PFSK-1 (cell line): ENCODE results near the gene ARHGEF19.

ENCODE experiments used
- FOXP2 ChIP-seq: optimal IDR thresholded peaks from 2 replicates; pipeline ENCODE3; 2011; ENCODE audit warnings: borderline replicate concordance, control low read depth, inconsistent platforms; ENCODE audit not compliant: insufficient read depth; ENCODE audit errors: extremely low read length, extremely low read depth
- POLR2AphosphoS5 ChIP-seq: IDR thresholded peaks from 2 replicates; pipeline ENCODE4 v1.6.1; 2012; ENCODE audit warnings: low read depth, mild to moderate bottlenecking, control low read depth, low read length, moderate library complexity
- REST ChIP-seq, 2 experiments: IDR thresholded peaks; 2 replicates each; pipeline versions ENCODE4 v1.6.1 to v1.8.0; 2011 to 2012; ENCODE audit warnings: low read depth in 2 of 2, low read length in 2 of 2, control low read depth in 1 of 2, inconsistent platforms in 1 of 2, mild to moderate bottlenecking in 1 of 2, moderate library complexity in 1 of 2; ENCODE audit not compliant: insufficient read depth in 1 of 2
- SIN3A ChIP-seq: IDR thresholded peaks from 2 replicates; pipeline ENCODE4 v1.6.1; 2012; ENCODE audit warnings: mild to moderate bottlenecking, low read length, moderate library complexity, borderline replicate concordance; ENCODE audit not compliant: insufficient read depth
- TAF1 ChIP-seq: IDR thresholded peaks from 2 replicates; pipeline ENCODE4 v1.6.1; 2012; ENCODE audit warnings: low read length, control low read depth, borderline replicate concordance; ENCODE audit not compliant: insufficient read depth

Gene ARHGEF19

GRCh38 chr1:16168622-16169360 is 43.7 kb downstream of the ARHGEF19 start:
- TF ChIP-seq POLR2AphosphoS5 (no peak), SIN3A (no peak), TAF1 (no peak), REST (IDR thresholded peaks at IDR 0.05; ENCODE audit: insufficient read depth in 1 of 2, low read depth in 2 of 2, low read length in 2 of 2) (no peak), FOXP2 (no peak)

- TF ChIP-seq FOXP2, result no peak
- no peak for TF ChIP-seq SIN3A
- TF ChIP-seq POLR2AphosphoS5, result no peak
- TF ChIP-seq TAF1, result no peak
- no peak for TF ChIP-seq REST (IDR thresholded peaks at IDR 0.05; ENCODE audit: insufficient read depth in 1 of 2, low read depth in 2 of 2, low read length in 2 of 2)
Observed at GRCh38 chr1:16167331-16168143, 44.9 kb downstream of the ARHGEF19 start.

GRCh38 chr1:16166117-16166516 is 46.3 kb downstream of the ARHGEF19 start:
- TF ChIP-seq FOXP2 (no peak), REST (IDR thresholded peaks at IDR 0.05; ENCODE audit: insufficient read depth in 1 of 2, low read depth in 2 of 2, low read length in 2 of 2) (no peak), POLR2AphosphoS5 (no peak), TAF1 (no peak), SIN3A (no peak)

- TF ChIP-seq TAF1 (no peak), FOXP2 (no peak), REST (IDR thresholded peaks at IDR 0.05; ENCODE audit: insufficient read depth in 1 of 2, low read depth in 2 of 2, low read length in 2 of 2) (no peak), SIN3A (no peak), POLR2AphosphoS5 (no peak)
Observed at GRCh38 chr1:16165548-16165947, 46.9 kb downstream of the ARHGEF19 start.

GRCh38 chr1:16165073-16165364 is 47.4 kb downstream of the ARHGEF19 start:
- no peak for TF ChIP-seq SIN3A
- no peak for TF ChIP-seq TAF1
- TF ChIP-seq FOXP2, result no peak
- no peak for TF ChIP-seq REST (IDR thresholded peaks at IDR 0.05; ENCODE audit: insufficient read depth in 1 of 2, low read depth in 2 of 2, low read length in 2 of 2)
- no peak for TF ChIP-seq POLR2AphosphoS5
